Lower lobe of right lung (tissue), 2 donors: ENCODE results near the gene CCNB1. TPM values are rescaled to one million over a fixed set of nuclear protein-coding genes. Genes with fewer than 3 reads are reported as not detected.

ENCODE experiments used
- ATAC-seq, 2 donors: fragments of 200-7000 bp; cut with Tn5 transposase; one replicate each; pipeline ENCODE4 v1.9.1; 2020 to 2022; ENCODE audit warnings: mild to moderate bottlenecking in 2 of 2, moderate library complexity in 2 of 2
- DNase-seq: peaks from one replicate; pipeline ENCODE4 v3.0.0-alpha.2; 2020
- H3K27ac ChIP-seq: fragments of 200-600 bp; one replicate; pipeline ENCODE4 v1.8.0; 2022
- H3K27me3 ChIP-seq: fragments of 200-600 bp; one replicate; pipeline ENCODE4 v1.8.0; 2022; ENCODE audit warnings: low read depth
- H3K36me3 ChIP-seq: fragments of 200-600 bp; one replicate; pipeline ENCODE4 v1.8.0; 2022; ENCODE audit warnings: mild to moderate bottlenecking
- H3K4me1 ChIP-seq: fragments of 200-600 bp; one replicate; pipeline ENCODE4 v1.8.0; 2022
- H3K4me3 ChIP-seq: fragments of 200-600 bp; one replicate; pipeline ENCODE4 v1.8.0; 2022; ENCODE audit warnings: mild to moderate bottlenecking
- H3K9me3 ChIP-seq: fragments of 200-600 bp; one replicate; pipeline ENCODE4 v1.8.0; 2022
- intact Hi-C: fragments of 100-400 bp; cut with DNase I; formaldehyde crosslinking; loops from one replicate; pipeline ENCODE4 v1.11.0; 2022
- total RNA-seq: library from RNA; stranded (reverse); fragmentation: NEBNext Ultra II Directional; extraction: Animal tissue kit (Norgen Biotek cat#: 25700); gene quantifications from one replicate; pipeline ENCODE4 v1.2.1, GENCODE V29; 2021
- TF ChIP-seq, protein P1 (sequence below): fragments of 200-600 bp; IDR thresholded peaks from one replicate; pipeline ENCODE4 v1.8.0; 2022; ENCODE audit warnings: antibody characterized with exemption, mild to moderate bottlenecking
- donor health status: DM: no; HTN: yes; CAD: no; lungs with severe emphysema.

CCNB1 gene
- total RNA-seq, 1 donor from 2014 or later = 4.4 TPM

GRCh38 chr5:69184621-69185020 is 17.7 kb downstream of the CCNB1 start:
- Histone ChIP-seq H3K9me3 (no peaks in the 10 kb centered on the region), H3K27ac (no peak overlapping the region), H3K4me1 (peaks cover 8% of the 10 kb centered on the region), H3K36me3 (no peaks in the 10 kb centered on the region), H3K4me3 (no peak overlapping the region), H3K27me3 (no peaks in the 10 kb centered on the region)
- intact Hi-C loops = no loop called here
- DNase-seq (no peak), ATAC-seq (no peak)
- TF ChIP-seq, protein P1, sequence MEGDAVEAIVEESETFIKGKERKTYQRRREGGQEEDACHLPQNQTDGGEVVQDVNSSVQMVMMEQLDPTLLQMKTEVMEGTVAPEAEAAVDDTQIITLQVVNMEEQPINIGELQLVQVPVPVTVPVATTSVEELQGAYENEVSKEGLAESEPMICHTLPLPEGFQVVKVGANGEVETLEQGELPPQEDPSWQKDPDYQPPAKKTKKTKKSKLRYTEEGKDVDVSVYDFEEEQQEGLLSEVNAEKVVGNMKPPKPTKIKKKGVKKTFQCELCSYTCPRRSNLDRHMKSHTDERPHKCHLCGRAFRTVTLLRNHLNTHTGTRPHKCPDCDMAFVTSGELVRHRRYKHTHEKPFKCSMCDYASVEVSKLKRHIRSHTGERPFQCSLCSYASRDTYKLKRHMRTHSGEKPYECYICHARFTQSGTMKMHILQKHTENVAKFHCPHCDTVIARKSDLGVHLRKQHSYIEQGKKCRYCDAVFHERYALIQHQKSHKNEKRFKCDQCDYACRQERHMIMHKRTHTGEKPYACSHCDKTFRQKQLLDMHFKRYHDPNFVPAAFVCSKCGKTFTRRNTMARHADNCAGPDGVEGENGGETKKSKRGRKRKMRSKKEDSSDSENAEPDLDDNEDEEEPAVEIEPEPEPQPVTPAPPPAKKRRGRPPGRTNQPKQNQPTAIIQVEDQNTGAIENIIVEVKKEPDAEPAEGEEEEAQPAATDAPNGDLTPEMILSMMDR = no peak

GRCh38 chr5:69187342-69187741 is 20.4 kb downstream of the CCNB1 start:
- Histone ChIP-seq H3K27me3 (no peaks in the 10 kb centered on the region), H3K4me1 (peaks cover 17% of the 10 kb centered on the region), H3K27ac (no peak overlapping the region), H3K36me3 (no peaks in the 10 kb centered on the region), H3K9me3 (no peaks in the 10 kb centered on the region), H3K4me3 (no peak overlapping the region)
- TF ChIP-seq, protein P1 = no peak
- DNase-seq (no peak), ATAC-seq (no peak)
- intact Hi-C loops = no loop called here

DNA sequence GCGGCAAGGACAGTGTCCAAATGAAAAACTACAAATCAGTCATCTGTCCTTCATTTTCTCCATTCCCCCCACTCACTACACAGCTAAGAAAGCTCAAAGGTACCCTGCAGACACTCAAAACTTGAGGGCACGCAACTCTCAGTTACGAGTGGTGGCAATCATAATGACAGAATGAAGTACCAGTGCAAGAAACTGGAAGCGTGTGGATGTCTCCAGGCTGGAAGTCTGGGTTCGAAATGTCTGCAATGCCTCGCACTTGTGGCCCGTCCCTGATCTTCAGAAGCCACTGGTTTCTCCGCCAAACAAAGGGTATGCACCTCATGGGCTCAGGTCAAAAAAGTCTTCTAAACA is 21.8 kb downstream of the CCNB1 start:
- Histone ChIP-seq H3K27ac (peak overlapping the region; percentile 87), H3K4me3 (peak overlapping the region; percentile 78), H3K9me3 (no peaks in the 10 kb centered on the region), H3K4me1 (peaks cover 17% of the 10 kb centered on the region), H3K36me3 (no peaks in the 10 kb centered on the region), H3K27me3 (no peaks in the 10 kb centered on the region)
- intact Hi-C loops = no loop called here
- TF ChIP-seq, protein P1 = no peak
- ATAC-seq (no peak), DNase-seq (no peak)

DNA sequence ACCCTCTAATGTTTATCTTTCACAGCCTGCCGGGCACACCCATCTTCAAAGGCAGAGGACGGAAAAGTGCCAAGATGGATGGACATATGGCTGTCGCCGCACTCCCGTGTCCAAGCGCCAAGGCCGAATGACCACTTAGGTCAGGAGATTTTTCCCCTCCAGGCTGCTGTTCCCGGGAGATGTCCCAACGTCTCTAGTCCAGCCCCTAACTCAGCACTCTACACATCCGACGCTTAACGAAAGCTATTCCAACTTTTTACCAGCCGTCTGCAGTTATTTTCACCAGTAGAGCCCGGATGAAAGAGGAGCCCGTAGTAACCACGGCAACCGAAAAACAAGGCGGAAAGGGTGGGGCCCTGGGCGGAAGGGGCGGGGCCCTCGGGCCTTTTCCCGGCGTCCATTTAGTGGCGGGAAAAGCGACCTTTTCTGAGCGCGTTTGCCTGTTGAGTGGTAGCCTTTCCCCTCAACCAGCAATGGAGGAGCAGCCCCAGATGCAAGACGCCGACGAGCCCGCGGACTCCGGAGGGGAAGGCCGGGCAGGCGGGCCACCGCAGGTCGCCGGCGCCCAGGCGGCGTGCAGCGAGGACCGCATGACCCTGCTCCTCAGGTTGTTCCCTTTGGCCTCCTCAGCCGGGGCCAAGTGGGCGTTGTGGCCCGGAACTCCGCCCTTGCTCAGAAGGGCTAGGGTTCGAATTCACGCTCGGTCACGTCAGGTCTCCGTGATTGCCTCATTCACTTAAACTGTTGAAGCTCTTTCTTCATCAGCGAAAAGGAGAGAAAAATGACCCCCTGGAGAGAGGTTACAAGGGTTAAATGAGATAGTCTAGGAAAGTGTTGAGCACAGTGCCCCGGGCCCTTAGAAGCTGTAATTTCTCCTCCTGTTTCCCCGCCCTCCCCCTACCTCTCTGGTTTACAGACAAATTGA is 22.5 kb downstream of the CCNB1 start, which contains the start of gene CENPH:
Gene CENPH (plus strand): TSS at position 422 of the 925 bp plus-strand sequence. CDS start 52 bp downstream, at position 474.
- ATAC-seq (peak; percentile 98 to 100), DNase-seq (peak; percentile 91)
- peak within 1 kb of the TSS; percentile 78 for H3K4me3 ChIP-seq
- no peaks in the 10 kb centered on the region for H3K9me3 ChIP-seq
- peaks cover 17% of the 10 kb centered on the region for H3K4me1 ChIP-seq
- no peaks in the 10 kb centered on the region for H3K27me3 ChIP-seq
- no peaks in the 10 kb centered on the region for H3K36me3 ChIP-seq
- TF ChIP-seq, protein P1 = no peak
- H3K27ac ChIP-seq = peak within 1 kb of the TSS; percentile 87
- intact Hi-C loops = no loop called here

DNA sequence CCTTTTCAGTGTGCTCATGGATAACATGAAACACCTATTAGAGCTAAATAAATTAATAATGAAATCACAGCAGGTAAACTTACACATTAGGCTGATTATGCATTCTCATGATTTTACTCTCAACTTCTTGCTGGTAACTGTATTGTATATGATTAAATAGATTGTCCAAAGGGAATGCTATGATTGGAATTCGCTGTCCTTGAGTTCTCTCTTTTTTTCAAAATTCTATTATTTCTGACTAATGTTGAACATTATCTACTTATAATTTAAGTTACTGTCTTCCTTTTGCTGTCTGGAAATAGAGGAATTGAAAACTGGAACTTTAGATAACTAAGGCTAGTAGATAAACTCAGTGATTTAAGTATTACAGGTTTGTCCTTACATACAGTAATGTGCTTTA is 35.5 kb downstream of the CCNB1 start:
- Histone ChIP-seq H3K4me3 (no peak overlapping the region), H3K36me3 (no peaks in the 10 kb centered on the region), H3K27me3 (no peaks in the 10 kb centered on the region), H3K27ac (no peak overlapping the region), H3K9me3 (no peaks in the 10 kb centered on the region), H3K4me1 (no peaks in the 10 kb centered on the region)
- DNase-seq = no peak
- ATAC-seq = no peak
- TF ChIP-seq, protein P1 = no peak
- intact Hi-C loops = no loop called here
